GM10266 (cell line): ENCODE measurements around the gene DDX42.

Experiments
- DNase-seq: peaks from one replicate; pipeline ENCODE4 v3.0.0; 2012; ENCODE audit errors: extremely low spot score
- TF ChIP-seq, protein P1 (sequence below): IDR thresholded peaks from 2 replicates; pipeline ENCODE4 v1.5.1; 2012; ENCODE audit warnings: mild to moderate bottlenecking, low read depth; ENCODE audit not compliant: control insufficient read depth, insufficient read depth; ENCODE audit errors: missing control alignments

DDX42 gene

DNA sequence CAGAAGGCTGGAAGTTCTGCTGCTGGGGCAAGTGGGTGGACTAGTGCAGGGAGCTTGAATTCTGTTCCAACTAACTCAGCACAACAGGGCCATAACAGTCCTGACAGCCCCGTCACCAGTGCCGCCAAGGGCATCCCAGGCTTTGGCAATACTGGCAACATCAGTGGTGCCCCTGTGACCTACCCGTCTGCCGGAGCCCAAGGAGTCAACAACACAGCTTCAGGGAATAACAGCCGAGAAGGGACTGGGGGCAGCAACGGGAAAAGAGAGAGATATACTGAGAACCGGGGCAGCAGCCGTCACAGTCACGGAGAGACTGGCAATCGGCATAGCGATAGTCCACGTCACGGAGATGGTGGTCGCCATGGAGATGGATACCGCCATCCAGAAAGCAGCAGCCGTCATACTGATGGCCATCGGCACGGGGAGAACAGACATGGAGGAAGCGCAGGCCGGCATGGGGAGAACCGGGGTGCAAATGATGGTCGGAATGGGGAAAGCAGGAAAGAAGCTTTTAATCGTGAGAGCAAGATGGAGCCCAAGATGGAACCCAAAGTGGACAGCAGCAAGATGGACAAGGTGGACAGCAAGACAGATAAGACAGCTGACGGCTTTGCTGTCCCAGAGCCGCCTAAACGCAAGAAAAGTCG lies 43.9 kb downstream of the DDX42 start:
- DNase-seq, result no peak
- TF ChIP-seq, protein P1, sequence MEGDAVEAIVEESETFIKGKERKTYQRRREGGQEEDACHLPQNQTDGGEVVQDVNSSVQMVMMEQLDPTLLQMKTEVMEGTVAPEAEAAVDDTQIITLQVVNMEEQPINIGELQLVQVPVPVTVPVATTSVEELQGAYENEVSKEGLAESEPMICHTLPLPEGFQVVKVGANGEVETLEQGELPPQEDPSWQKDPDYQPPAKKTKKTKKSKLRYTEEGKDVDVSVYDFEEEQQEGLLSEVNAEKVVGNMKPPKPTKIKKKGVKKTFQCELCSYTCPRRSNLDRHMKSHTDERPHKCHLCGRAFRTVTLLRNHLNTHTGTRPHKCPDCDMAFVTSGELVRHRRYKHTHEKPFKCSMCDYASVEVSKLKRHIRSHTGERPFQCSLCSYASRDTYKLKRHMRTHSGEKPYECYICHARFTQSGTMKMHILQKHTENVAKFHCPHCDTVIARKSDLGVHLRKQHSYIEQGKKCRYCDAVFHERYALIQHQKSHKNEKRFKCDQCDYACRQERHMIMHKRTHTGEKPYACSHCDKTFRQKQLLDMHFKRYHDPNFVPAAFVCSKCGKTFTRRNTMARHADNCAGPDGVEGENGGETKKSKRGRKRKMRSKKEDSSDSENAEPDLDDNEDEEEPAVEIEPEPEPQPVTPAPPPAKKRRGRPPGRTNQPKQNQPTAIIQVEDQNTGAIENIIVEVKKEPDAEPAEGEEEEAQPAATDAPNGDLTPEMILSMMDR, result no peak

DNA sequence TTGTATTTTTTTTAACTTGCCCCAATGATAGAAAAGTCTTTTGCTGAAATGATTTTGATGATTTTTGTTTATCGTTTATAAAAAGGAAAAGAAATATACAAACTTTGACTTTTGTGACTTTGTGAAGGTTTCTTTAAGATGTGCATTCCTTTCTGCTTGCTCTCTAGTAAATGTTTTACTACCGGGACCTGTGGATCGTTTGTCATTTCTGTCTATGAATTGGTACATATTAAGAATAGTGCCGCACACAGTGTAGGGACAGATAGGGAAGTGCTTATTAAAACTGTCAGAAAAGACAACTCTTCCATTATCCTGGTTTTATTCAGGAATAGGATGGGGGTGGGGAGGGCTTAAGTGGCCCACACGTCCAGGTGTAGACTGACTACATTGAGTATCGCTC lies 45.2 kb downstream of the DDX42 start:
- DNase-seq, result no peak
- TF ChIP-seq, protein P1, result no peak

DNA sequence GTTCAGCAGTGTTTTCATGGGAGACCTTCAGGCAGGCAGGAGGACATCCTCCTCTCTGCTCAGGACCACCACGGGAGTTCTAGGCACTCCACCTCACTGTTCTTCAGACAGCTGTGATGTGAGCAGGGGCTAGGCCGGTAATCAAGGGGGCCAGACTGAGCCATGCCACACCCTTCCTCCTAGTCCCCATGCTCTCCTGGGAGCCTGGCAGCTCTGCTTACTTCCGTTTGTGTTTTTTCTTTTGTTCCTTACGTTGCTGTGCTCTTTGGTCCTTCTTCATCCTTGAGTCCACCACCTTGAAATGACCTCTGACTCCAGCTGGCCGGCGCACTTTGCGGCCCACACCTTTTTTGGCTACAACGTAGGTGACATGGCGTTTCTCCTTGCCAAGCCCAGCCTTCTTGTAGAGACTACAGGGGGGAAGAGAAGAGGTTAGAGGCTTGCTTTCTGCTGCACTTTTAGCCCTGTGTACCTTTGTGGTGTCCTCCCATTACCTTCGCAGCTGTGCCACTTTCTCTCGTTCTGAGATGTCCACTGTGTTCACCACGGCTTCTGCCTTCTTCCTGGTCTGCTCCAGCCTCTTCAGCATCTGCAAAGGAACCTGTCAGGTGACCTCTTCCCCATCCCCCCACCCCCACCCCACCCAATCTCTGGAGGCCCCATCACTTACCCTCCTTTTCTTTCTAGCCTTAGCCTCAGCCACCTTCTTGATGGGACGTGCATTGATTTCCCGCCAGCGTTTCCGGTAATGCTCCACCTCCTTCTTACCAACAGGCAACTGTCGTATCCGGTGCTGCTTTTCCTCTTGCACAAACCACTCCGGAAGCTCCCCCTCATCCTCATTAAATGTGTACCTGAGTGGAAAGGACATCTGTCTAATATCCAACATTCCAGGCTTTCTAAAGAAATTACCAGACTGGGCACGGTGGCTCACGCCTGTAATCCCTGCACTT lies 45.9 kb downstream of the DDX42 start:
- TF ChIP-seq, protein P1, result no peak
- DNase-seq, result no peak

DNA sequence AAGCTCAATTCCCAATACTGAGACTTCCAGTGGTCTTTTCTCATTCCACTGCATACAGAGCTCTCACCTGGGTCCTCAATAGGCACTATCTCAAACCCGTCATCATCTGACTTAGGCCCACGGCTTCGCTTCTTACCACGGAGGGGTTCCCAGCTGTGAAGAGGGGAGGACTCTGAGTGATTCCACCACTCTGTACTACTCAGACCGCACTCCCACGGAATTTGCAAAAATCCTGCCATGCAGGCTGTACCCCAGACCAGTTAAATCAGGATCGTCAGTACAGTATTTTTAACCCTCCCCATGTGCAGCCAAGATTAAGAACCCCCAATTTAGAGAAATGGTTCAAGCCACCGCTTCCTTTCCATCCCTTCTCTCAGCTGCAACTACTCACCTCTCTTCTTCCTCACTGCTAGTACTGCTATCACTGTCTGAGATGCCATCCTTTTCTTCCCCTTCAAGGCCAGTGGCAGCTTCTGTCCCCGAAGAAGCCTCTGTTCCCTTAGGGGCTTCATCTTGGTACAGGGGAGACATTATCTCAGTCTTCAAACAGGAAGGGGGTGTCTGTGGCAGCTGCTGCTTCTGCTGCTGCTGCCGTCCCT lies 47.1 kb downstream of the DDX42 start:
- TF ChIP-seq, protein P1, result no peak

DNA sequence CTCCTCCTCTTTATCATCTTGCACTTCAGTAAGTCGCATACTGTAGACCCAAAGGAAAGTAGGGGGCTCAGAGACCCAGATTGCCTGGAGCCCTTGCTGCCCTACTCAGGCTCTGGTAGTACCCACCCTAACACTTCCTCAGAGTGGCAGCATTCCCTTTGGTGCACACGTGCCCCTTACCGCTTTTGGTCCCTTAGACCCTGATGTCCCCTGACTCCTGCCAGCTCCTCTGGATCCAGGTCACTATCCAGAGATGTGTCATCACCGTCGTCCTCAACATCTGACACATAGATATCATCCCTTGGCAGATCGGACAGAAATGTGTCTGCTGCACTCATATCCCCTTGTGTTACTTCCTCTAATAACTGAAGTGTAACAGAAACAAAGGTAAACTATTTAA lies 47.8 kb downstream of the DDX42 start:
- DNase-seq, result no peak
- TF ChIP-seq, protein P1, result no peak

More for the DNA sequence above, 47.1 kb downstream of the DDX42 start:
- DNase-seq, result no peak

DNA sequence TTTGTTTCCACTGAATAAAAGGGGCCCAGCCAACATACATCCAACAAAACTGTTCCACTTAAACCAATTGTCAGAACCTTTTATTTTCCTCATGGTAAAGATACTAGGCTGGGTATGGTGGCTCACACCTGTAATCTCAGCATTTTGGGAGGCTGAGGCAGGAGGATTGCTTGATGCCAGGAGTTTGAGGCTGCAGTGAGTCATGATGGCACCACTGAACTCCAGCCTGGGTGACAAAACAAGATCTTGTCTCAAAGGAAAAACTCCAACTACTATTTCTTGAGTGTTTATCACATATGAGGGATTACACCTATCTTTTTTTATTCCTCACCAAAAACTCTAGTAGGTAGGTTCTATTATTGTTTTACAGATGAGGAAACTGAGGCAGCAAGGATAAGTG lies 48.6 kb downstream of the DDX42 start:
- TF ChIP-seq, protein P1, result no peak

More for the DNA sequence above, 48.6 kb downstream of the DDX42 start:
- DNase-seq, result no peak
